Aorta (tissue), 5 donors: ENCODE results near the gene COL6A3. TPM values are rescaled to one million over a fixed set of nuclear protein-coding genes. Genes with fewer than 3 reads are reported as not detected.

Experiments
- ATAC-seq: fragments of 200-7000 bp; cut with Tn5 transposase; one replicate; pipeline ENCODE4 v1.9.1; 2022; ENCODE audit warnings: moderate library complexity; ENCODE audit not compliant: low FRiP score
- DNase-seq, 2 donors: peaks; one replicate each; pipeline ENCODE4 v3.0.0-alpha.2; 2020
- H3K27ac ChIP-seq, 2 donors: one replicate each; pipeline ENCODE4 v1.5.1; 2013; ENCODE audit warnings: low read length in 2 of 2, mild to moderate bottlenecking in 2 of 2, moderate library complexity in 2 of 2, control low read depth in 1 of 2, inconsistent platforms in 1 of 2, low read depth in 1 of 2
- H3K27me3 ChIP-seq, 2 donors: one replicate each; pipeline ENCODE4 v1.6.1; 2013; ENCODE audit warnings: control low read depth in 1 of 2, low read length in 1 of 2, mild to moderate bottlenecking in 1 of 2, moderate library complexity in 1 of 2; ENCODE audit not compliant: insufficient read depth in 2 of 2, control insufficient read depth in 1 of 2
- H3K36me3 ChIP-seq, 2 donors: one replicate each; pipeline ENCODE4 v1.6.1; 2013; ENCODE audit warnings: control low read depth in 1 of 2, low read length in 1 of 2, mild to moderate bottlenecking in 1 of 2; ENCODE audit not compliant: insufficient read depth in 2 of 2, control insufficient read depth in 1 of 2
- H3K4me1 ChIP-seq, 2 donors: one replicate each; pipeline ENCODE4 v1.6.1; 2013; ENCODE audit warnings: low read length in 2 of 2, control low read depth in 1 of 2, mild to moderate bottlenecking in 1 of 2, moderate library complexity in 1 of 2; ENCODE audit not compliant: insufficient read depth in 2 of 2, control insufficient read depth in 1 of 2
- H3K4me3 ChIP-seq, 2 donors: one replicate each; pipeline ENCODE4 v1.5.1; 2013; ENCODE audit warnings: low read length in 2 of 2, control low read depth in 1 of 2, mild to moderate bottlenecking in 1 of 2
- H3K9me3 ChIP-seq: one replicate; pipeline ENCODE4 v1.6.1; 2013; ENCODE audit warnings: mild to moderate bottlenecking, low read length; ENCODE audit not compliant: control insufficient read depth
- WGBS, 2 donors: extraction: QIAGEN DNeasy Blood & Tissue Kit; methylation state at CpG; one replicate each; pipeline ENCODE4 v1.1.7; 2013; 5-methylcytosine and 5-hydroxymethylcytosine counted together
- intact Hi-C, 2 donors: fragments of 100-400 bp; cut with DNase I; formaldehyde crosslinking; loops; one replicate each; pipeline versions ENCODE4 v1.14.2 to v1.15.0; 2022
- polyA plus RNA-seq, 2 donors: library from polyadenylated mRNA; stranded (reverse); fragments of 200-250 nt; gene quantifications; one replicate each; pipeline ENCODE4 v1.2.3, GENCODE V29; 2013
- total RNA-seq, 2 donors: library from RNA; stranded (reverse); fragmentation: NEBNext Ultra II Directional; extraction: Animal tissue kit (Norgen Biotek cat#: 25700); gene quantifications; one replicate each; pipeline ENCODE4 v1.2.1, GENCODE V29; 2021
- donor health status: healthy with polysubstance abuse.
- donor health status: Bipolar disorder and iron deficiency.
- donor health status: DM: no; HTN: no; CAD: no.
- donor health status: DM: no; HTN: no; CAD: no.
- donor health status: DM: yes; HTN: yes; CAD: no.

Gene COL6A3
- total and polyA plus RNA-seq, 4 donors, result 7.3 to 289 (median 122) TPM

DNA sequence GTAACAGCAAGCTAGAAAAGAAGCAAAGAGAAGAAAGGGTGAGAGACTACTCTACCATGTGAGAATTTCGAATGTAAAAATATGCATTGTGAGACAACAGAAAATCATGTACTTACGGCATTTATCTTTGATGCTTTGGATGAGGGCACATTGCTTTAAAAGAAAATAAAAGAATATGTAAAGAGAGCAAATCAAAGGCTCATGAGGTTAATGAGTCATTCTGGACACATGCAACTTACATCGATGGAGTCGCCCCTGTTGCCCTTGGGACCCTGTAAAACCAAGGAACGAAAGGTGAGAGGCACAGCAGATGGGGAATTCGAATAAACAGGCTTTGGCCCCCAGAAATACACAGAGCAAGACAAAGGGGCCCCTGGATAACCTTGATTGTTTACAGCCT, 69.0 kb downstream of the COL6A3 start:
- Histone ChIP-seq H3K27ac (no peak overlapping the region), H3K36me3 (peaks cover 0 to 3% of the 10 kb centered on the region in 2 donors), H3K4me1 (no peaks in the 10 kb centered on the region), H3K4me3 (no peak overlapping the region), H3K9me3 (no peaks in the 10 kb centered on the region), H3K27me3 (no peaks in the 10 kb centered on the region)
- intact Hi-C loops, result no loop called here
- no peak for DNase-seq
- WGBS, 2 donors, result 88 to 93% methylated on average over 6 of the region's 6 CpGs
- ATAC-seq, result no peak

DNA sequence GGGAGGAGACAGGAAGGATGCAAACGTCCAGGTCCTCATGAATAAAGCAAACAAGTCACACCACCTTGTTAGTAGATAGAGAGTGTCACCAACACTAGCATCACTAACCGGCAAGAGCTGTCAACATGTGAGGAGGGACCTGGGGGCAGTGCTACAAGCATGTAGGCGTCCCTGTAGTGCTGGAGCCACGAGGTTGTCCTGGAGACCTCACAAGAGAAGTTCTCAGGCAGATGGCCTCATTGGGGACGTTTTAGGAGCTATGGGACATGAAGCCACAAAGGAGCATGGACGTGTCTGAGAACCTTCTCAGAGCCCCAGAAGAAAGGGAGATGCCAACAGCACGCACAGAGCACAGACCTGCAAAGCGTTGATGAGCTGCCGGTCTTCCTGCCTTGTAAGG, 70.0 kb downstream of the COL6A3 start:
- Histone ChIP-seq H3K27ac (no peak overlapping the region), H3K36me3 (peaks cover 0 to 3% of the 10 kb centered on the region in 2 donors), H3K9me3 (no peaks in the 10 kb centered on the region), H3K4me3 (no peak overlapping the region), H3K27me3 (no peaks in the 10 kb centered on the region), H3K4me1 (no peaks in the 10 kb centered on the region)
- ATAC-seq, result no peak
- DNase-seq, result no peak
- intact Hi-C loops, result no loop called here
- WGBS, 2 donors, result 86% methylated on average over 9 of the region's 9 CpGs

DNA sequence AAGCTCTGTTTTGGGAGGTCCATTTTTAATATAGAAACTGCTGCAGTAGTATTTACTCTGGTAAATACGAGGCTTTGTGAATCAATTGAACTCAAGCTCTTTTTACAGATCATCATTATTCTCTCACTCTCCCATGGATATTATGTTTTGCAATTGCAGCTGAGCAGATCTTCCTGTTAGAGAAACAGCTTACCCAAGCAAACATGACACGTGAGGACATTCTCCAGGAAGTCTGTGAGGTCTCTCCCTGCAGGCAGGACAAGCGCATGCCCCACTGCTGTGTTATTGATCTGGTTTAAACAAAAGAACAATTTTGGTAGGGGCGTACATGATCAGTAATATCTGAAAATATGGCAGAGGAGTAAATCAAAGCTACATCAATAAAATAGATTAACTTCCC, 72.1 kb downstream of the COL6A3 start:
- ATAC-seq, result no peak
- WGBS, 2 donors, result 77 to 80% methylated on average over 4 of the region's 4 CpGs
- DNase-seq, result no peak
- Histone ChIP-seq H3K27me3 (no peaks in the 10 kb centered on the region), H3K9me3 (no peaks in the 10 kb centered on the region), H3K36me3 (peaks cover 2 to 3% of the 10 kb centered on the region in 2 donors), H3K27ac (no peak overlapping the region), H3K4me1 (no peaks in the 10 kb centered on the region), H3K4me3 (no peak overlapping the region)
- intact Hi-C loops, result no loop called here

DNA sequence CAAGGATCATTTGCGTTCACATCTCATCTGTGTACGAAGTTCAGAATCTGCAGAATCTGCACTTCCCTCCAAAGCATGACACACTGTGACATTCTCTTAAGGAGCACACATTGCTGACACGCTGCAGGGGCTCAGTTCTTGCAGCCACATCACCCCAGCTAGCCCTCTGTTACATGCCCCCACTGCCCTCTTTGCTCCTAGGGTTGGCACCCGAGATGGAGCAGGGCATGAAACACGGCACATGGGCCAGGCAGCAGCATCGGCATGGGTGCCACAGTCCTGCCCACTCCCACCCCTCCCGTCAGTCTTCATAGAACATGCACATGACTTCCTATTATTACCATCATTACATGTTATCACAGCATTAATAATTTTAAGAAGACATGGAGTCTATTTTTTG, 76.4 kb downstream of the COL6A3 start:
- no peaks in the 10 kb centered on the region for H3K27me3 ChIP-seq
- H3K27ac ChIP-seq, result no peak overlapping the region
- 88 to 93% methylated on average over 7 of the region's 7 CpGs for WGBS, 2 donors
- H3K4me1 ChIP-seq, result no peaks in the 10 kb centered on the region
- no peak overlapping the region for H3K4me3 ChIP-seq
- no peaks in the 10 kb centered on the region for H3K9me3 ChIP-seq
- H3K36me3 ChIP-seq, result peaks cover 2 to 5% of the 10 kb centered on the region in 2 donors
- no peak for ATAC-seq
- no peak for DNase-seq
- intact Hi-C loops, result no loop called here

DNA sequence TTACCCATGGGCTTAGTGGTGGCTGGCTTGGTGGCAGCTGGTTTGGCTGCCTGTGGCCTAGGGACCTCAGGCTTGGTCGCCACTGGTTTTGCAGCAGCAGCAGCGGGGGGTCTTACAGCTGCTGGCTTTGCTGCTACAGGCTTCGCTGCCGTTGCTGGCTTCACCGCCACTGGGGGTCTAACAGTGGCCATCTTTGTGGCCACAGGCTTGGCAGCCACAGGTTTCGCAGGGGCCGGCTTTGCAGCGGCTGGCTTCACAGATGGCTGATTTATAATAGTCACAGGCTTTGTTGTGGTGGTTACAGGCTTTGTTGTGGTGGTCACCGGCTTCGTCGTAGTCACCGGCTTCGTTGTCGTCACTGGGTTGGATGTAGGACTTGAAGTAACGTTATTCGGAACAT, 77.8 kb downstream of the COL6A3 start:
- no peak for DNase-seq
- ATAC-seq, result no peak
- H3K4me1 ChIP-seq, result no peaks in the 10 kb centered on the region
- H3K27ac ChIP-seq, result no peak overlapping the region
- no peaks in the 10 kb centered on the region for H3K9me3 ChIP-seq
- H3K27me3 ChIP-seq, result no peaks in the 10 kb centered on the region
- intact Hi-C loops, result no loop called here
- peaks cover 2 to 5% of the 10 kb centered on the region in 2 donors for H3K36me3 ChIP-seq
- 91 to 94% methylated on average over 16 of the region's 16 CpGs for WGBS, 2 donors
- no peak overlapping the region for H3K4me3 ChIP-seq

DNA sequence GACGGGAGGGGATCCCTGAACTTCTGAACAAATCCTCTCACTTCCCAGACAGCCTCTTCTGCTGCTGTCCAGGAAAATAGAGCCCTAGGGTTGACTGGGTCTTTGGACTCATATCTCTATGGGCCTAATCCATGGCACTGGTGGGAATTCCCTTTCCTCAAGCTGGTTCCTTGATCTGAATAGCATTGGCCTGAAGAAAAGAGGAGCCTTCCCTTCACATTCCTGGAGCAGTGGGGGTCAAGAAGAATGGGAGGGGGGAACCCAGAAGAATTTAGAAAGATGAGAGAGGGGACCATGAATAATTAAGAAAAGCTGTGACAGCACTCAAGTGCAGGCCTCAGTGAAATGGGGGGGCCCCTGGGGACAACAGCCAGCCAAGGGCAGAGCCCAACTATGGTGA, 80.2 kb downstream of the COL6A3 start:
- no peaks in the 10 kb centered on the region for H3K9me3 ChIP-seq
- ATAC-seq, result no peak
- H3K36me3 ChIP-seq, result peaks cover 5% of the 10 kb centered on the region in 2 donors

DNA sequence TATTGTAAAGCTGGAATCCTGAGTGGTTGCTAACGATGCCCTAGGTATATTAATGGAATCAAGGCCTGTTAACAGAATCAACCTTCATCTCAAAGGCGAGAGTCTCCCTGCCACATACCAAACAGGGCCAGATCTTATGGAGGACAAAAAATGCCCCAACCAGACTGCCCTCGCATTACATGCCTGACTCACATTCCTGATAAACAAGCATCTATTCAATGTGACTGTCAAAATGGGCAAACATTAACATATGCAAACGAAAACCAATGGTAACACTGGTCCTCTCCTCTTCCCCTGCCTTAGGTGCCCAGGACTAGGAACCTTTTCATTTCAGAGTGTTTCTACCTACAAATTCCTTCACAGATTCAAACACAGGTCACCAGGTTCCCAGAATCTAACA, 83.4 kb downstream of the COL6A3 start:
- no peaks in the 10 kb centered on the region for H3K9me3 ChIP-seq
- intact Hi-C loops, result no loop called here
- H3K27ac ChIP-seq, result no peak overlapping the region
- DNase-seq, result no peak
- WGBS, 2 donors, result 56 to 63% methylated on average over 4 of the region's 4 CpGs
- H3K4me3 ChIP-seq, result no peak overlapping the region
- H3K27me3 ChIP-seq, result no peaks in the 10 kb centered on the region
- no peak for ATAC-seq
- H3K4me1 ChIP-seq, result peaks cover 0 to 6% of the 10 kb centered on the region in 2 donors
- H3K36me3 ChIP-seq, result peaks cover 0 to 2% of the 10 kb centered on the region in 2 donors

More for the DNA sequence above, 80.2 kb downstream of the COL6A3 start:
- Histone ChIP-seq H3K4me1 (no peaks in the 10 kb centered on the region), H3K27ac (no peak overlapping the region), H3K4me3 (no peak overlapping the region), H3K27me3 (no peaks in the 10 kb centered on the region)
- 94 to 96% methylated on average over 1 of the region's 1 CpG for WGBS, 2 donors
- intact Hi-C loops, result no loop called here
- no peak for DNase-seq

DNA sequence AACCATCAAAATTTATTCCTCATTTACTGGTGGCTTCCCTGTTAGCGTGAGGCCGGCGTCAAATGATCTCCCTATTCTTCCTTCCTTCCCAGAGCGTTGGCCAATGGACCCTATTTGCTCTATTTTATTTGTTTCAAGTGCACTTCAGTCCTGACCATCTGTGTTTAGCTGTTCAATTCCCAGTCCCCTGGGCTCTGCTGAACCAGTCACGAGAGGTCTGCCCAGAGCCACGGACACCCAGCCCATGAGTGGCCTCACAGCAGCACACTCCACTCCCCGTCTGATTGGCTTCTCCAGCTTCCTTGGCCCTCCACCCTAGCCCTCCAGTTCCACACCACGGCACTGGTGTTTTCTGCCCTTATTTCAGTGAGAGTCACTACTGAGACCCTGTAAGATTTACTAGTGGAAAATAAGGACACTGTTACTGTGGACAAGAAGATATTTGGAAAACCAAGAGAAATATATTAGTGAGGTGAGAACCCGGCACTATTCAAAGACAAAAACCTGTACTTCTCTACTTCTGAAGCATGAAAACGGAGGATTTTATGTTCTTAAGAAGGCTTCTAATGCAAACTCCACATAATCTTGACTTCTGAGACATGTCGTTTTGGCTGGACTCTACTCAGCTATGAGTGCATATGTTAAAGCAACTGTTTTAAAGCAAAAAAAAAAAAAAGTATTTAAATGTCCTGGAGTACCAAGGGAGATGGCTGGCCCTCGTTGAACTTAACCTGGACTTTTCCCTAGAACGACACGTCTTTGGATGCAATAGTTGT, 86.6 kb downstream of the COL6A3 start:
- no peak overlapping the region for H3K4me3 ChIP-seq
- intact Hi-C loops, result no loop called here
- 62 to 70% methylated on average over 14 of the region's 14 CpGs for WGBS, 2 donors
- H3K27me3 ChIP-seq, result no peaks in the 10 kb centered on the region
- no peak overlapping the region for H3K27ac ChIP-seq
- peaks cover 0 to 2% of the 10 kb centered on the region in 2 donors for H3K36me3 ChIP-seq
- peaks cover 0 to 6% of the 10 kb centered on the region in 2 donors for H3K4me1 ChIP-seq
- H3K9me3 ChIP-seq, result no peaks in the 10 kb centered on the region
- DNase-seq, result no peak
- no peak for ATAC-seq
